Heart left ventricle (tissue), 16 donors: ENCODE measurements around the gene ATP5F1E. TPM values are rescaled to one million over a fixed set of nuclear protein-coding genes. Genes with fewer than 3 reads are reported as not detected.

Experiments used
- ATAC-seq, 4 donors: fragments of 200-7000 bp; cut with Tn5 transposase; one replicate each; pipeline ENCODE4 v1.9.1; 2020 to 2022; ENCODE audit warnings: moderate library complexity in 4 of 4, mild to moderate bottlenecking in 3 of 4, moderate number of reproducible peaks in 1 of 4
- DNase-seq, 5 donors: peaks; one replicate each; pipeline ENCODE4 v3.0.0-alpha.2; 2020
- H3K27ac ChIP-seq, 12 donors: fragments of 200-600 bp; sonication (generic) in 4 of 12; one replicate each; pipeline versions ENCODE4 v1.5.0 to v1.8.0; 2016 to 2022; ENCODE audit warnings: mild to moderate bottlenecking in 2 of 12
- H3K27me3 ChIP-seq, 9 donors: fragments of 200-600 bp; sonication (generic) in 2 of 9; one replicate each; pipeline versions ENCODE4 v1.5.1 to v1.8.0; 2016 to 2022; ENCODE audit warnings: mild to moderate bottlenecking in 3 of 9
- H3K36me3 ChIP-seq, 9 donors: fragments of 200-600 bp; sonication (generic) in 2 of 9; one replicate each; pipeline versions ENCODE4 v1.5.0 to v1.8.0; 2018 to 2022; ENCODE audit warnings: mild to moderate bottlenecking in 2 of 9
- H3K4me1 ChIP-seq, 12 donors: fragments of 200-600 bp; sonication (generic) in 4 of 12; one replicate each; pipeline versions ENCODE4 v1.5.0 to v1.8.0; 2016 to 2022; ENCODE audit warnings: mild to moderate bottlenecking in 3 of 12
- H3K4me3 ChIP-seq, 12 donors: fragments of 200-600 bp; sonication (generic) in 4 of 12; one replicate each; pipeline versions ENCODE4 v1.5.0 to v1.8.0; 2017 to 2022; ENCODE audit warnings: mild to moderate bottlenecking in 9 of 12, moderate library complexity in 4 of 12
- H3K9me3 ChIP-seq, 12 donors: fragments of 200-600 bp; sonication (generic) in 4 of 12; one replicate each; pipeline versions ENCODE4 v1.5.0 to v1.8.0; 2016 to 2022; ENCODE audit warnings: mild to moderate bottlenecking in 1 of 12
- CTCF ChIP-seq, 12 donors: fragments of 200-600 bp; sonication (generic) in 4 of 12; IDR thresholded peaks; one replicate each; pipeline versions ENCODE4 v1.5.0 to v1.8.0; 2018 to 2022; ENCODE audit warnings: antibody characterized with exemption in 12 of 12, mild to moderate bottlenecking in 5 of 12
- POLR2A ChIP-seq, 2 donors: fragments of 450-650 bp; IDR thresholded peaks; one replicate each; pipeline ENCODE4 v1.6.1; 2017; ENCODE audit warnings: antibody characterized with exemption in 2 of 2, mild to moderate bottlenecking in 2 of 2, moderate library complexity in 2 of 2
- WGBS, 4 donors: extraction: QIAGEN DNeasy Blood & Tissue Kit in 2 of 4; methylation state at CpG; one replicate each; pipeline versions ENCODE4 v1.1.5 to v1.1.7; 2013 to 2018; 5-methylcytosine and 5-hydroxymethylcytosine counted together
- intact Hi-C, 10 donors: fragments of 100-400 bp; cut with DNase I; formaldehyde crosslinking; loops; one replicate each; pipeline versions ENCODE4 v1.11.1 to v1.14.2; 2022
- polyA plus RNA-seq, 2 donors: library from polyadenylated mRNA; stranded (reverse); fragments of 200-250 nt; gene quantifications; one replicate each; pipeline ENCODE4 v1.2.3, GENCODE V29; 2013
- total RNA-seq, 9 donors: library from RNA; depleted of rRNA in 2 of 9; stranded (reverse); fragments of >200 nt in 2 of 9; fragmentation: NEBNext Ultra II Directional in 3 of 9; extraction: Animal tissue kit (Norgen Biotek cat#: 25700) in 3 of 9; gene quantifications; one replicate each; pipeline versions ENCODE4 v1.1.0 to v1.2.4, GENCODE V29; 2016 to 2023
- donor health status: ischemic (EF 13 %, LVEDD 7.1; RV severe dilation, severe dysfunction).
- donor health status: healthy with polysubstance abuse.
- donor health status: DM: no; HTN: yes; CAD: no.
- donor health status: DM: no; HTN: no; CAD: no.
- donor health status: ischemic (EF 25% LVEDD 6.9; RV normal size, moderate dysfunction).
- donor health status: ischemic (EF 25% LVEDD 5.7; RV mildly dilated, moderate dysfunction).
- donor health status: healthy.
- donor health status: DM: yes; HTN: yes; CAD: no.
- donor health status: ischemic (EF 35%, LVEDD 5.7; RV mildly dilated, moderate dysfunction).
- donor health status: nonischemic (EF 11% LVEDD 7.7; RV severe dilation, severe dysfunction).
- donor health status: DM: yes; HTN: yes; CAD: no.
- donor health status: PGD.
- donor health status: ischemic (EF 29% LVEDD 5.4; RV normal size, mild dysfunction).
- donor health status: nonischemic (EF 23%, LVEDD 6.1; RV moderate dilation, normal function).

The ATP5F1E gene
- total and polyA plus RNA-seq, 11 donors = 38.5 to 153 (median 116) TPM

- Histone ChIP-seq H3K9me3 (no peaks in the 10 kb centered on the region), H3K4me3 (no peak overlapping the region), H3K27ac (peak overlapping the region in 11 of 12 donors; percentile 2 to 86 (median 33)), H3K4me1 (peaks cover 7 to 66% (median 39%) of the 10 kb centered on the region in 12 donors), H3K36me3 (no peaks in the 10 kb centered on the region), H3K27me3 (no peaks in the 10 kb centered on the region)
- ATAC-seq (no peak), DNase-seq (peak in 3 of 5 donors; percentile 16 to 26 (median 25))
- intact Hi-C loops = no loop called here
- TF ChIP-seq CTCF (IDR thresholded peaks at IDR 0.05) (no peak), POLR2A (IDR thresholded peaks at IDR 0.05) (no peak)
- 69 to 75% (median 74%) methylated on average over 8 of the region's 8 CpGs for WGBS, 4 donors
Measured at GRCh38 chr20:59010321-59010994, 21.7 kb downstream of the ATP5F1E start.

- H3K4me3 ChIP-seq = no peak overlapping the region
- peaks cover 11 to 71% (median 48%) of the 10 kb centered on the region in 12 donors for H3K4me1 ChIP-seq
- WGBS, 4 donors = 89 to 92% (median 90%) methylated on average over 6 to 8 of the region's 8 CpGs
- H3K27me3 ChIP-seq = no peaks in the 10 kb centered on the region
- ATAC-seq = no peak
- TF ChIP-seq CTCF (IDR thresholded peaks at IDR 0.05) (no peak), POLR2A (IDR thresholded peaks at IDR 0.05) (no peak)
- intact Hi-C loops = no loop called here
- no peaks in the 10 kb centered on the region for H3K9me3 ChIP-seq
- peak in 2 of 5 donors; percentile 2 to 14 for DNase-seq
- peak overlapping the region in 2 of 12 donors; percentile 25 to 96 for H3K27ac ChIP-seq
- peaks cover 0 to 7% (median 2%) of the 10 kb centered on the region in 9 donors for H3K36me3 ChIP-seq
Measured at GRCh38 chr20:59008715-59009336, 23.3 kb downstream of the ATP5F1E start.

GRCh38 chr20:59007665-59008511 is 24.2 kb downstream of the ATP5F1E start:
- WGBS, 4 donors = 83 to 89% (median 87%) methylated on average over 19 to 24 of the region's 24 CpGs
- intact Hi-C loops = no loop called here
- ATAC-seq = peak in 2 of 4 donors; percentile 1 to 4

More at GRCh38 chr20:59007665-59008511, 24.2 kb downstream of the ATP5F1E start:
- peaks cover 11 to 81% (median 53%) of the 10 kb centered on the region in 12 donors for H3K4me1 ChIP-seq
- TF ChIP-seq CTCF (IDR thresholded peaks at IDR 0.05) (no peak), POLR2A (IDR thresholded peaks at IDR 0.05) (no peak)
- DNase-seq = peak; percentile 51 to 79 (median 53)
- H3K27ac ChIP-seq = peak overlapping the region in 11 of 12 donors; percentile 82 to 96 (median 87)
- peak overlapping the region; percentile 72 to 97 (median 89) for H3K4me3 ChIP-seq
- peaks cover 0 to 17% (median 6%) of the 10 kb centered on the region in 9 donors for H3K36me3 ChIP-seq
- no peaks in the 10 kb centered on the region for H3K27me3 ChIP-seq
- no peaks in the 10 kb centered on the region for H3K9me3 ChIP-seq
